ENCODE data around the gene MFSD6L. TPM values are rescaled to one million over a fixed set of nuclear protein-coding genes. Genes with fewer than 3 reads are reported as not detected.

The MFSD6L gene
- total RNA-seq, 1 experiment from 2014 or later: not detected

Other genes with a start within 250 kb of the MFSD6L start
- 30.8 and 40.4 TPM in 2 replicates for gene MYH10, start 168.6 kb downstream of the MFSD6L start, total RNA-seq (2014; rRNA removed)
- not detected in 2 replicates for gene CCDC42, start 54.5 kb downstream of the MFSD6L start, total RNA-seq (2014; rRNA removed)
- gene SPDYE4, start 40.8 kb downstream of the MFSD6L start, total RNA-seq (2014; rRNA removed): not detected in 2 replicates
- gene PIK3R6, start 68.3 kb upstream of the MFSD6L start, total RNA-seq (2014; rRNA removed): not detected in 2 replicates
- gene PIK3R5, start 166.3 kb upstream of the MFSD6L start, total RNA-seq (2014; rRNA removed): not detected in 2 replicates
- gene NTN1, start 222.1 kb upstream of the MFSD6L start, total RNA-seq (2014; rRNA removed): 0.17 and 0.19 TPM in 2 replicates

Data from LHCN-M2 (cell line).